HCT116 (cell line): Measurements from ENCODE around the gene ENOX1.

Experiments
- ELF1 ChIP-seq: IDR thresholded peaks from 2 replicates; pipeline ENCODE4 v1.6.1; 2012; ENCODE audit warnings: low read depth, borderline replicate concordance
- EZH2 ChIP-seq: fragments of 200-600 bp; sonication (generic); IDR thresholded peaks from 2 replicates; pipeline ENCODE4 v1.6.1; 2017; ENCODE audit warnings: antibody characterized with exemption, mixed run types
- EZH2phosphoT487 ChIP-seq: fragments of 200-600 bp; IDR thresholded peaks from 2 replicates; pipeline ENCODE4 v1.6.1; 2018; ENCODE audit warnings: antibody characterized with exemption, borderline replicate concordance
- FOSL1 ChIP-seq: IDR thresholded peaks from 2 replicates; pipeline ENCODE4 v1.6.1; 2012; ENCODE audit warnings: low read depth
- POLR2A ChIP-seq: IDR thresholded peaks from 2 replicates; pipeline ENCODE4 v1.7.0; 2011; ENCODE audit warnings: borderline replicate concordance; ENCODE audit not compliant: insufficient read depth, insufficient read length; ENCODE audit errors: extremely low read depth
- POLR2AphosphoS5 ChIP-seq: IDR thresholded peaks from 2 replicates; pipeline ENCODE4 v1.6.1; 2011; ENCODE audit warnings: mild to moderate bottlenecking, low read depth, low read length, moderate library complexity
- RAD21 ChIP-seq: IDR thresholded peaks from 2 replicates; pipeline ENCODE4 v1.6.1; 2012; ENCODE audit warnings: low read depth, mild to moderate bottlenecking
- SIN3A ChIP-seq: IDR thresholded peaks from 2 replicates; pipeline ENCODE4 v1.6.1; 2012; ENCODE audit warnings: low read depth
- SP1 ChIP-seq: IDR thresholded peaks from 2 replicates; pipeline ENCODE4 v1.6.1; 2012; ENCODE audit warnings: low read depth
- TCF7L2 ChIP-seq: IDR thresholded peaks from 2 replicates; pipeline ENCODE4 v1.7.0; 2011; ENCODE audit warnings: borderline replicate concordance, inconsistent platforms; ENCODE audit not compliant: insufficient read depth, insufficient read length; ENCODE audit errors: extremely low read depth
- YY1 ChIP-seq: IDR thresholded peaks from 2 replicates; pipeline ENCODE4 v1.6.1; 2011; ENCODE audit warnings: low read length, low read depth, moderate library complexity, mild to moderate bottlenecking; ENCODE audit not compliant: insufficient replicate concordance; ENCODE audit errors: extremely low read depth
- TF ChIP-seq, protein P1 (sequence below), 3 experiments: fragments of 200-600 bp in 1 of 3; sonication (generic) in 1 of 3; IDR thresholded peaks in 2 of 3; conservative IDR thresholded peaks in 1 of 3; 2 replicates each; pipeline ENCODE4 v1.5.1; 2012 to 2017; ENCODE audit warnings: low read depth in 2 of 3, low read length in 2 of 3, antibody characterized with exemption in 1 of 3, borderline replicate concordance in 1 of 3, control low read depth in 1 of 3, mild to moderate bottlenecking in 1 of 3, mixed read lengths in 1 of 3, mixed run types in 1 of 3, moderate library complexity in 1 of 3; ENCODE audit not compliant: insufficient read depth in 1 of 3
- TF ChIP-seq, protein P2 (sequence below): IDR thresholded peaks from 2 replicates; pipeline ENCODE4 v1.6.1; 2012; ENCODE audit warnings: low read depth

DNA sequence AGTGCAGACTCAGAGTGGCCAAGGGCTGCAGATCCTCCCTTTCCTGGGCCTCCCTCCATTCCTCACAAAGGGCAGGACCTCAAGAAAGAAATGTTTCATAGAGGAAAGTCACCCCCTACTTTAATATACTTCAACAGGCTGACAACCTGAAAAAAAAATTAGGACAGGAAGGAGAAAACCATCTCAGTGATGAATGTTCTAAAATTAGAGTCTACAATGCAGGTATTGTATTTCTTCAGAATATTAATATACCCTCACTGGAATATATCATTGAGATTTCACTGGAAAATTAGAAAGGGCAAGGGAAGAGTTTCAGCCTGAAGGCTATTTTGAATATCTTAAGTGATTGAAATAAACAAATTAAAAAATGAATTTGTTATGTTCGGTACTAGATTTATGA, 586.5 kb downstream of the ENOX1 start:
- no peak for TF ChIP-seq YY1
- no peak for TF ChIP-seq POLR2A
- TF ChIP-seq FOSL1: no peak
- TF ChIP-seq POLR2AphosphoS5: no peak
- TF ChIP-seq, protein P1, sequence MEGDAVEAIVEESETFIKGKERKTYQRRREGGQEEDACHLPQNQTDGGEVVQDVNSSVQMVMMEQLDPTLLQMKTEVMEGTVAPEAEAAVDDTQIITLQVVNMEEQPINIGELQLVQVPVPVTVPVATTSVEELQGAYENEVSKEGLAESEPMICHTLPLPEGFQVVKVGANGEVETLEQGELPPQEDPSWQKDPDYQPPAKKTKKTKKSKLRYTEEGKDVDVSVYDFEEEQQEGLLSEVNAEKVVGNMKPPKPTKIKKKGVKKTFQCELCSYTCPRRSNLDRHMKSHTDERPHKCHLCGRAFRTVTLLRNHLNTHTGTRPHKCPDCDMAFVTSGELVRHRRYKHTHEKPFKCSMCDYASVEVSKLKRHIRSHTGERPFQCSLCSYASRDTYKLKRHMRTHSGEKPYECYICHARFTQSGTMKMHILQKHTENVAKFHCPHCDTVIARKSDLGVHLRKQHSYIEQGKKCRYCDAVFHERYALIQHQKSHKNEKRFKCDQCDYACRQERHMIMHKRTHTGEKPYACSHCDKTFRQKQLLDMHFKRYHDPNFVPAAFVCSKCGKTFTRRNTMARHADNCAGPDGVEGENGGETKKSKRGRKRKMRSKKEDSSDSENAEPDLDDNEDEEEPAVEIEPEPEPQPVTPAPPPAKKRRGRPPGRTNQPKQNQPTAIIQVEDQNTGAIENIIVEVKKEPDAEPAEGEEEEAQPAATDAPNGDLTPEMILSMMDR (IDR thresholded peaks at IDR 0.05 in 2 of 3, conservative IDR thresholded peaks at IDR 0.05 in 1 of 3; ENCODE audit: borderline replicate concordance in 1 of 3, insufficient read depth in 1 of 3, low read depth in 2 of 3, low read length in 2 of 3): no peak
- TF ChIP-seq, protein P2, sequence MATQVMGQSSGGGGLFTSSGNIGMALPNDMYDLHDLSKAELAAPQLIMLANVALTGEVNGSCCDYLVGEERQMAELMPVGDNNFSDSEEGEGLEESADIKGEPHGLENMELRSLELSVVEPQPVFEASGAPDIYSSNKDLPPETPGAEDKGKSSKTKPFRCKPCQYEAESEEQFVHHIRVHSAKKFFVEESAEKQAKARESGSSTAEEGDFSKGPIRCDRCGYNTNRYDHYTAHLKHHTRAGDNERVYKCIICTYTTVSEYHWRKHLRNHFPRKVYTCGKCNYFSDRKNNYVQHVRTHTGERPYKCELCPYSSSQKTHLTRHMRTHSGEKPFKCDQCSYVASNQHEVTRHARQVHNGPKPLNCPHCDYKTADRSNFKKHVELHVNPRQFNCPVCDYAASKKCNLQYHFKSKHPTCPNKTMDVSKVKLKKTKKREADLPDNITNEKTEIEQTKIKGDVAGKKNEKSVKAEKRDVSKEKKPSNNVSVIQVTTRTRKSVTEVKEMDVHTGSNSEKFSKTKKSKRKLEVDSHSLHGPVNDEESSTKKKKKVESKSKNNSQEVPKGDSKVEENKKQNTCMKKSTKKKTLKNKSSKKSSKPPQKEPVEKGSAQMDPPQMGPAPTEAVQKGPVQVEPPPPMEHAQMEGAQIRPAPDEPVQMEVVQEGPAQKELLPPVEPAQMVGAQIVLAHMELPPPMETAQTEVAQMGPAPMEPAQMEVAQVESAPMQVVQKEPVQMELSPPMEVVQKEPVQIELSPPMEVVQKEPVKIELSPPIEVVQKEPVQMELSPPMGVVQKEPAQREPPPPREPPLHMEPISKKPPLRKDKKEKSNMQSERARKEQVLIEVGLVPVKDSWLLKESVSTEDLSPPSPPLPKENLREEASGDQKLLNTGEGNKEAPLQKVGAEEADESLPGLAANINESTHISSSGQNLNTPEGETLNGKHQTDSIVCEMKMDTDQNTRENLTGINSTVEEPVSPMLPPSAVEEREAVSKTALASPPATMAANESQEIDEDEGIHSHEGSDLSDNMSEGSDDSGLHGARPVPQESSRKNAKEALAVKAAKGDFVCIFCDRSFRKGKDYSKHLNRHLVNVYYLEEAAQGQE: no peak
- no peak for TF ChIP-seq TCF7L2
- no peak for TF ChIP-seq EZH2phosphoT487
- TF ChIP-seq SIN3A: no peak
- no peak for TF ChIP-seq EZH2
- TF ChIP-seq SP1: no peak
- no peak for TF ChIP-seq ELF1
- no peak for TF ChIP-seq RAD21
